HG02884 (cell line): ENCODE measurements around the gene ADAMTS7.
"Not testable (repeated sequence)": the region's sequence is repeated elsewhere in the genome, so short reads cannot be mapped to it uniquely, and the experiment has no call there.

Source experiments
- ATAC-seq: cut with Tn5 transposase; IDR thresholded peaks from one replicate; pipeline ENCODE4 v1.9.1; 2021; ENCODE audit warnings: mild to moderate bottlenecking, moderate library complexity; ENCODE audit not compliant: unreplicated experiment

ADAMTS7 gene

DNA sequence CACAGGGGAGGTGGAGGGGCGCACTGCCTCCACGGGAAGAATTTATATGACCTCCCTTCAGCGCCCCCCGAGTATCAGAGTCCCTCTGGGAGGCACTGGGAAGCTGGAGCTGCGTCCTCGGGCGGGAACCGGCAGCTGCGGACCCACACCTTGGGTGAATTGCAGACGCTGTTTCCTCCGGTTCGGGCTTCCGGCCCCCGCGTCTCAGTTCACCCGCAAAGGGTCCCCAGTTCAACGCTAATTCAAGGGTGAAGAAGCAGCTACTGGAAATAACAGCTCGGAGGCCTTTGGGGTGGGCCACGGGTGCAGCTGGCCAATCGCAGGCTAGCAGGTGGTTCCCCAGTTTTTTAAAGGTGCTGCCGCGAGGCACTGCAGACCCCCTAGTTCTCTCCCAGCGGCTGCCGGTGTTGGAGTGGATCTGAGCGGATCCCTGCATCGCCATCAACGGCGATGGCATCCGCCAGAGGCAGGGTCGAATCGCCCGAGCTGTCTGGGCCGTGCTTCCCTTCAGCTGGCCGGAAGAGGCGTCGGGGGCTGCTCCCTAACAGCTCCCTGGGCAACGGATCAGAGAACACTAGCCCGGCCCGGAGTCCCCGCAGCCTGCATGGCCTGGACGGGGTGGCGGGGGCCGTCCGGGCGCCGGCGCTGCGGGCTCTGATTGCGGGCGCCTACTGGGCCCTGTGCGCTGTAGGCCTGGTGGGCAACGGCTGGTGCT is 19.4 kb upstream of the ADAMTS7 start:
- ATAC-seq = no peak

DNA sequence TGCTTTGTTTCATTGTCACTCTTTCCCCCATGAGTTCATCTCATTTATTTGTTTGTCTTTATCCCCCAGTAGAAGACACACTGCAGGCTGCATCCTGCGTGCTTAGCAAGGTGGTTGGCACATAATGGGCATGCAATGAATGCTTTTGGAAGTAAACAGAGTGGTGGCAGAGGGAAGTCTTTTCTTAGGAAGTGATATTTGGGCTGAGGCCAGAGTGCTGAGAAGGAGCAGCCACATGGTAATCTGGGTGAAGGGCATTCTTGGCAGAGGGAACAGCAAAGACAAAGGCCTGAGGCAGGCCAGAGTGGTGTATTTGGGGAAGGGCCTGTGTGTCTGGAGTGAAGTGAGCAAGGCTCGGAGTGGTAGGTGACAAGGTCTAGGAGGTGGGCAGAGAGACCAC is 17.7 kb upstream of the ADAMTS7 start:
- no peak for ATAC-seq

DNA sequence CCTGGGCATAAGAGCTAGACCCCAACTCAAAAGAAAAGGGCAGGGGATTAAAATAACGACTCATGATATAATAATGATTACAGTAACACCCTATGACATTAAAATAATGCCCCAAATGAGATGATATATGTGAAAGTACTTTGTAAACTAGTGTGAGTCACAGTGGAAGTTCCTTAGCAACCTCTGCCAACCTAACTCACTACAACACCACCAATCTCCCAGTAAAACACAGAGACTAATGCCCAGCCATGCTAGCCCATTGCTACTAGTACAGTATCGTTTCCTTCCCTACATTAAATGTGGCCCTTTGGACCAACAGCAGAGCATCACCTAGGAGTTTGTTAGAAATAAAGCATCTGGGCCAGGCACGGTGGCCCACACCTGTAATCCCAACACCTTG is 11.2 kb upstream of the ADAMTS7 start:
- ATAC-seq = no peak

DNA sequence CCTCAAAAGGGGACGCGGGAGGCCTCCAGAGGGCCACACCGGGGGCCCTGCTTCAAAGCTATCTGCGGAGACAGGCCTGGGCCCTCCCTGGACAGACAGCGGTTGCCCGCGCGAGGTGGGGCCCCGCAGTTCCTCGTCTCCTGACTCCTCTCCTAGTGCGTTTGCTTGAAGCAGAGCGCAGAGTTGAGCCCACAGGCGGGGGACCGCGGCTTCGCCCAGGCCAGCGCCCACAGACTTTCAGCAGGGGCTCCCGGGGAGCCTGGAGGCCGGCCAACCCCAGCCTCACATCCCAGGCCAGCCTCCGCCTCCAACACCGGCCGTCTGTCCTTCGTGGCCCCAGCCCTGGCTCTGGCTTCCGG is 540 bp upstream of the ADAMTS7 start:
- no peak for ATAC-seq

DNA sequence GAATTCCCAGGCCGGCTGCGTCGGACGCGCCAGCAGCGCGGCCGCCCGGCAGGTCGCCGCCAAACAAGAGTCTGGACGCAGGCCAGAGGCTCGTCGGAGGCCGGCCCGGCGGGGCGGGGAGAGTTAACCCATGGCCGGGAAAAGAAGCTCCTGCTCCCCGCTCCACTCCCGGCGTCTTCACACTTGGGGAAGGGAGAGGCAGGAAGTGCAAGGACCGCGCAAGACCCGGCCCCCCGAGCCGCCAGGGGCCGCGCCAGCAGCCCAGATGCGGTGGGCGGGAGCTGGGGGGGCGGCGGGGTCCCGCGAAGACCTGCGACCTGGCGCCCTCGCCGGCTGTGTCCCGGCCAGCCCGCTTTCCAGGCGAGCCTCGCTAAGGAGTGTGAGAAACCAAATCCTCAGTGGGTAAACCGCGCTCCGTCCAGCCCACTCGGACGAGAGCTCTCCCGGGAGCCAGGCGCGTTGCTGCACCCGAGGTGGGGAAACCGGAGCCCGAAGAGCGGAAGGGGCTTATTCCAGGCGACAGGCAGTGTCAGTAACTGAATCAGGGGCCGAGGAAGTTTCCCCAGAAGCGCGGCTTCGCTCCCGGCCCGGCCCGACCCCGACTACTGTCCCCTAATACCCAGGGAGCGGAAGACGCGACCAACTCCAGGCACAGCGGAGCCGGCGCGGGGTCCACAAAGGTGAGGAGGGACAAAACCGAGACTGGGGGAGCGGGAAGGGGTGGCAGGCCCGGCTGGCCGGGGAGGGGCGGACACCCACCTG is 721 bp downstream of the ADAMTS7 start:
- no peak for ATAC-seq

DNA sequence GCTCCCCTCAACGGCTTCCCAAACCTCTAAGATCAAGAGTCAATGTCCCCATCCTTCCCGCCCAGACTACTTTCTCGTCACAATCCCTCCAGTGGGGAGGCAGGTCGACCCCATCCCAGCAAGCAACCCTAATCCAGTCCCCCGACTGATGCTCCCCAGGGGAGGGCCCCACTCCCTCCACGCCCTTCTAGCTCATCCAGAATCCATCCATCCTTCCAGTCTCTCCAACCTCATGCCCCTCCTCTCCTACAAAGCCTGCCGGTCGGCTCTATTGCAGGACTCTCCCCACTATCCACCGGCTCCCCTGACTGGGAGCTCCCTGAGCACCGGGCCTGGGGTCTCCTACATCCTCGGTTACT is 1.3 kb downstream of the ADAMTS7 start:
- ATAC-seq = no peak

DNA sequence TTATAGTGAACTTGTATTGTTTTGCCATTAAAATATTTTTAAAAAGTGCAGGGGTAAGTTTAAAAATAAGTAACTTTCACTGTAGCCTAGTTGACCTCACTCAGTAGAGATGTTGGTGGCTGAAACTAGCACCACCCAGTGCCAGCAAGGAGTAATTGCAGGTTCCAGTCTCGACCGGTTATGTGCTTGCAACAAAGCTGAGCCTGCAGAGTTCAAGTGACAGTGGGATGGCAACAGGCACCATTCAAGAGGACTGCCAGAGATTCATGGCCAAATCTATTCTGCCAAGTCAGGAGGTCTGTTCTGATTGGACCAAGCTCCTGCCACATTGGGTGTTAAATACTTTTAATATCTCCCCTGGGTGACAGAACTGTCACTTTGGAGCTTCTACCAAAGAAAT is 2.7 kb downstream of the ADAMTS7 start:
- ATAC-seq = no peak

DNA sequence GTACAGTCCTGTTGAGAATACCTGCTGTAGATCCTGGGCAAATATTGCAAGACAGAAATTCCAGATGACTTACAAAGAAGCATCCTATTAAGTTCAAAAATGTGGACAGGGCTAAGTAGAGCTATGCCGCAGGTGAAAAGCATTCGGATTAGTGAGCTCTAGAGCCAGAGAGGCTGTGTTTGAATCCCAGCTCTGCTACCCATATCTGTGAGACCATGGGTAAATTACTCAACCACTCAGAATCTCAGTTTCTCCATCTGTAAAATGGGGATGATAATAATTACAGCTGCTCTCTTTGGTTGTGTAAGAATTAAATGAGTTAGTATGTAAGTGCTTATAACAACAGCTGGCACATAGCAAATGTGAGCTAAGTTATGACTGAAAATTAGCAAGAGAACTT is 3.9 kb downstream of the ADAMTS7 start:
- ATAC-seq = no peak

DNA sequence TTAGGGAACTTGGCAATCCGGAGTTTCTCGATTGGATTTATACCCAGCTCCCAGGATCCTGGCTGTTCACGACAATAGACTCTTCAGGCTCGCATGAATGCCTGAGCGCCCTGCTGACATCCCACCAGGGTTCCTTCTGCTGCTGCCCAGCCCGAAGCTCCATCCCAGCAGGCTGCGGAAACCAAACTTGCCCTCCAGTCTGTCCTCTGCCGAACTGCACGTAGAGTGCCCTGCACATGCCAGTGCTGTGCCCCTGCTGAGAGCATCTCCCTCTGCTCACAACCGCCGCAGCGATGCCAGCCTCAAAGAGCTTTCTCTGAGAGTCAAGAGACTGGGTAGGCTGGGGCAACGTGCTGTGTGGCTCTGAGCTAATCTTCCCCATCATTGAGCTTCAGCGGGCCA is 6.9 kb downstream of the ADAMTS7 start:
- ATAC-seq = no peak

DNA sequence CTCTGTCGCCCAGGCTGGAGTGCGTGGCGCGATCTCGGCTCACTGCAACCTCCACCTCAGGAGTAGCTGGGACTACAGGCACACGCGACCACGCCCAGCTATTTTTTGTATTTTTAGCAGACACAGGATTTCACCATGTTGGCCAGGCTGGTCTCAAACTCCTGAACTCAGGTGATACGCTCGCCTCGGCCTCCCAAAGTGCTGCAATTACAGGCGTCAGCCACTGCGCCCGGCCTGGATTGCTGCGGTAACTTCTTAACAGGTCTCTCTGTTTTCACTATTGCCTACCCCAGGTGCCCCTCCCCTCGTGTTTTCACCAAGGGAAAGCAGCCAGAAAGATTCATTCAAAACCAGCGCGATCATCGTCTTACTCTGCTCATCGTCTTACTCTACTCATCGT is 10.5 kb downstream of the ADAMTS7 start:
- ATAC-seq = no peak

DNA sequence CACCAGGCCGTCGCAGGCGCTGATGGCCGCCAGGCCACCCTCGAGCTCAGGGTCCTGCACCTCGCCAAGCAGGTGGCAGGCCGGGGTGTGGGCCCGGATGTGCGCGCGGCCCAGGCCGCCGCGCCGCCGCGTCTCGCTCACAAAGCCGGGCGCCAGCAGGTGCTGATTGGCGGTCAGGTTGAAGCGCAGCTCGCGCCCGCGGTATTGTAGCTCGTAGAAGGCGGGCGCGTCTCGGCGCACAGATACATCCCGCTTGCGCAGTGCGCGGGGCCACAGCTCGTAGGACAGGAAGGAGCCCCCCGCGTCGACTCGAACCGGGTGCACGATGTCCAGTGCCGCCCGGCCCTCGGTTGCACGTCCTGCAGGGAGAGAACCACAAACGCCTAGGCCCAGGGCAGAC is 11.1 kb downstream of the ADAMTS7 start:
- no peak for ATAC-seq

DNA sequence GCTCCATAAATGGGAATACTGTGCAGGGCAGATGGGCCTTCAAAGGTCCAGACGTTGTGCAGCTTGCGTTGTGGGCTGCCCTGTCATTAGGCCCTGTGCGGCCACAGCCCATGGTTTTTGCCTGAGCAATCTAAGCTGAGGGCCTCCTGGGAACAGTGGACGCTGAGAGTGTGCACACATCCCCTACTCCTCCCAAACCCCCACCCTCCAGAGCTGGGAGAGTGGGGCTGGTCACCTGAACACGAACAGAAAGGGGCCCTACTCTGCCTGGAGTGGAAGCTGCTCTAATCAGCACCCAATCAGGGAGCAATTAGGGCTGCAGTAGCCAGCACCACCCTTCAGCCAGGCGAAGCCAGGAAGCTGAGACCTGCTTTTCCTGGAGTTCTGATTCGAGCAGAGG is 12.2 kb downstream of the ADAMTS7 start:
- ATAC-seq = not testable (repeated sequence)

DNA sequence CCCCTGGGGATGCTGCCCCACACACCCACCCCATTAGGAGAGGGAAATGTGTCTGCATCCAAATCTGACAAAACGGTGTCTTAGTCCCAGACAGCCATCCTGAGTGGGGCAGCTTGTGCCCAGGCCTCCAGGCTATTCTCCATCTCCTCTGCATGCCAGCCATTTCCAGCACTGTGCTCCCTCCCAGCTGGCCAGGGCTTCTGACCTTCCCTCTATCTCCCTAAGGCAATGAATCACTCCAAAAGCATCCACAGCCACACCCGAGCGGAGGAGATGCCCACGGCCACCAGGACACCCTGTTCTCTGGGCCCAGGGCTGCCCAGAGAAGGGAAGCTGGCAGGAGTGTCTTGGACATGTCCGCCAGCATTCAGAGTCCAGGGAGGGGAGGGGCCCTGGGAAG is 12.9 kb downstream of the ADAMTS7 start:
- ATAC-seq = not testable (repeated sequence)

DNA sequence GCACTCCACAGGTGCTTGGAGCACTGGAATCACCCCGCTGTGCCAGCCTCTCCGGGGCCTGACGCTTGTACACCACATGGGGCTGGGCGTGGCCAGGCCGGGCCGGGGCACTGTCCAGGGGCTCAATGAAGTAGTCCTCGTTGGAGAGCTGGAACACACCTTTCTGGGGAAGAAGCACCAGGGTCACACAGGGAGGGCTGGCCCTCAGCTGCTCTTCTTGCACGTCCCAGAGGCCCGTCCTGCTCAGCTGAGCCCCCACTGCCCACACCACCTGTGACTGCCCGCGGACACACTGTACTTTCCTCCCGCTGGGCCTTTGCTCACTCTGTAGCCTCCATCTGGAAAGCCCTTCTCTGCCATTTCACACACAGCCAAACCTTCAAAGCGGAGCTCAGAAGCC is 13.3 kb downstream of the ADAMTS7 start:
- no peak for ATAC-seq

DNA sequence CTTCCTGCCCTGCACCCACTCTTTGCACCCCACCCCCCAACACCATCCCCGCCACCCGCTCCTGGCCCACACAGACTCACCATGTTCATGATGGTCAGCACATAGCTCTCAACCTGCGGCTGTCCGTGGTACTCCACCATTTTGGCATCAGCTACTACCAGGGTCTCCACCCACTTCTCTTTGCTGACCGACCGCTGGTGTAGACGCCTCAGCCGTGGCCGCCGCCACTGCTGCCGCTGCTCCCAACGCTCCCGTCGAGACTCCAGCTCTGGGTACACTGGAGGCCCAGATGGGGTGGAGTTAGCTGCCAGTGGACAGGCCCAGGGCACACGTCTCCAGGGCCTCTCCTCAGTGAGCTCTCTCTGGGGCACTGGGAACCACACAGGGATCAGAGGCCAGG is 14.8 kb downstream of the ADAMTS7 start:
- no peak for ATAC-seq

DNA sequence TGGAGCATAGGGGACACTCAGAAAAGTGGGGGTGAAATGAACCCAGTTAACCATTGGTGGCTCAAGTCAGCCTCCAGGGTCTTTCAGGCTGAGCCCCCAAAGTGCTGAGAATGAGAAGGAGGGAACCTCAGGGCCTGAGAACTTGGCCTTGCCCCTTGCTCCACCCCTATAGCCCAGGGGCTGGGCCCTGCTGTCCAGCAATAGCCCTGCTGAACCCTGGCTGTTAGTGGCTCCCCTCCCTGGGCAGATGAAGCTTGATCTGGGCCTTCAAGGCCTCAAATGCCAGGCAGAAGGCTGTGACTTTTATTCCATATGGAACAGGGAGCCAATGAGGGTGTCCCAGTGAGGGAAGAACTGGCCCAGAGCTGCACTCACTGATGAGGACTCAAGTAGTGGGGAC is 16.2 kb downstream of the ADAMTS7 start:
- no peak for ATAC-seq

DNA sequence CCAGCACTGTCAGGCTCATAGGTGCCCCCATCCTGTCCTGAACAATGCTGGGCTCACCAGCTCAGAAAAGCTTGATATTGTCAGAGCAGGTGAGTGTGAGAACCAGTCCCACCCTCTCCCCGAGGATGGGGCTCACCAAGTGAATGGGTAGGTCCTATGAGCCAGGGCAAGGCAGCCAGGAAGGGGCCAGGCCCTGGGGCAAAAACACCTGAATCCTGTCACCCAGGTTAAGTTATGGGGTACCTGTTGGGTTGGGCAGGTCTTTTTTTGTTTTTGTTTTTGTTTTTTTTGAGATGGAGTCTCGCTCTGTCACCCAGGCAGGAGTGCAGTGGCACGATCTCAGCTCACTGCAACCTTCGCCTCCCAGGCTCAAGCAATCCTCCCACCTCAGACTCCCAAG is 16.8 kb downstream of the ADAMTS7 start:
- ATAC-seq = not testable (repeated sequence)

DNA sequence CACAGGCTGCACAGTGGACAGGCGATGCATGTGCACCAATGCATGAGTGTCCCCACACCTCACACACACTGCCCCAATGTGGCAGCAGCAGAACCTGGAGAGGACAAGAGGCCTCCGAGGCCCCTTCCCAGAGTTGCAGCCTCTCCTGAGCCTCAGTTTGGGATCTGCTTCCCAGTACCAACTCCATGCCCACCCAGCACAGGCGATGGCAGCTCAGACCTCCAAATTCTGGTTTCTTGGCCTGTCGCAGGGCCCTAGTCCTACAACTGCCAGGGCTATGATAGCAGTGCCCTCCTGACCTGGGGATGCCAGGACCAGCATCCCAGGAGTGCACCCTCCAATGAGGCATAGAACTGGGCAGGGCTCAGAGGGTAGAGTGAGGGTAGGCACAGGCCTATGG is 19.9 kb downstream of the ADAMTS7 start:
- no peak for ATAC-seq

DNA sequence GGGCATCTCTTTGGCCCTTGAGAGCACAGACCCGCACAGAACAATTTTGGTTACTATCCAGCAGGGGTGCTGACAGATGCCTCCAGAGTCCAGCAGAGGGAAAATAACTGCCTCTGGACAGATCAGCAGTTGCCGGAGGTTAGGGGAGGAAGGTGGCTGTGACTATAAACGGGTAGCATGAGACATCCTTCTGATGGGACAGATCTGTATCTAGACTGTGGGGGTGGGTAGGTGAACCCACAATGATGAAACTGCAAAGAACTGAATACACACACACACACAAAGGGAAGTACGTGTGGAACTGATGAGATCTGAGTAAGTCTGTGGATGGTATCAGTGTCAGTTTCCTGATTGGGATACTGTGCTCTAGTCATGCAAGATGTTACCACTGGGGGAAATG is 21.2 kb downstream of the ADAMTS7 start:
- no peak for ATAC-seq

DNA sequence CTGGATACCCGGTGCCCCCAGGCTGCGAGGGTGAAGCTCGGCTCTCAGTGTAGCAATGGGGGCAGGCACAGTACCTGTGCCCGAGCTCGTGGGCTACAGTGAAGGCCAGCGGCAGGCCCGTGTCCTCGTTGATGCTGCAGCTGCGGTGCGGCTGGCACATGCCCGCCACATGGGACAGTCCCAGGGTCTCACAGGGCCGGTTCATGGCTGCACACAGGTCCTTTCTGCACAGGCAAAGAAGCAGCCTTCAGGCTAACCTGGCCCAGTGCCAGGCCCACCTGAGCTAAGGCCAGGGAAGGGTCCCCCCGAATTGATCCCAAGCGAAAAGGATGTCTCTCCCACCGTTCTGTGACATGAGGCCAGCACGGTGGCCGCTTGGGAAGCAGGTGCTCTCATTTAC is 21.6 kb downstream of the ADAMTS7 start:
- no peak for ATAC-seq

DNA sequence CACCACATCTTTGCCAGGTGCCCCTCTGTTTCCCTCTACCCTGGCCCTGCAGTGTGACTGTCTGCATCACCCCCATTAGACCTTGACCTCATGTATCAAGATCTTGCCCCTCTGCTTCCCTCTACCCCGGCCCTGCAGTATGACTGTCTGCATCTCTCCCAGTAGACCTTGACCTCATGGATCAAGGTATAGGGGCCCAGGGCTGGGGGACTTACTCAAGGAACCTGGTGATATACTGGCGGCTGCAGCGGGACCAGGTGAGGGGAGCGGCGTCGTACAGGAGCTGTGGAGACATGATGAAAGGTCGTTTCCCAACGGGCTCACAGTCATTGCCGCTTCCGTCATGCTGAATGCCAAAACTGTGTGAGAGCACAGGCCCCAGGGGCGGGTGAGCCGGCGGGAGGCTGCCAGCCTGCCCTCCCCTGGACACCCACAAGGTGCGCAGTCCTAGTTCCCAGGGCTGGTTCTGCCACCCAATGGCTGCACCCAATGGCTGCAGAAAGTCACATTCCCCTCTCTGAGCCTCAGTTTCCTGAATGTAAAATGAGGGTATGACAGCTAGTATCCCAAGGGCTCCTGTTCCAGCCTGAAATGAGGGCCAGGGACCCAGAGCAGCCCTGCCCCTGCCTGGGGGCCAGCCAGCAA is 23.1 kb downstream of the ADAMTS7 start:
- no peak for ATAC-seq

DNA sequence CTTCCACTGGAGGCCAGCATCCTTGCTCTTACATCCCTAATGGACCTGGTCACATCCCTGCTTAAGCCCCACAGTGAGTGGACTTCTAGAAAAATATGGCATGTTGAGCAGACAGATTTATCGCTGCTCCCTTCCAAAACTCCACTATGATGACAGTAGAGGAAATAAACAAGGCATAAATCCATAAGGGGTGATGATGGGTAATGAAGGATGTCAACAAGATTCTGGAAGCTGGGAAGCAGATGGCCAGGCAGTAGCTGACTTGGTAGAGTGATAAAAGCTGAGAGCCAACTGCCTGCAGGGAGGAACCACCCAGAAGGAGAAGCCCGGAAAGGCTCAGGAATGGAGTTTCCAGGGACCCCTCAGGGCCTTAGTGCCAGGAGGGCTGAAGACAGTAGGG is 28.9 kb downstream of the ADAMTS7 start:
- ATAC-seq = not testable (repeated sequence)
